A204.1 (cell line): ENCODE data around the gene SLAMF1.
"Not testable (repeated sequence)": the region's sequence is repeated elsewhere in the genome, so short reads cannot be mapped to it uniquely, and the experiment has no call there.

Experiments used
- FAIRE-seq: peaks from 2 replicates; lab custom pipeline; 2012; peaks lifted over from hg19 to GRCh38; lab: Jason Lieb, UNC

The SLAMF1 gene

GRCh38 chr1:160563230-160563629 lies 83.6 kb downstream of the SLAMF1 start:
- not testable (repeated sequence) for FAIRE-seq

- FAIRE-seq = not testable (repeated sequence)
These were observed 84.1 kb downstream of the SLAMF1 start for GRCh38 chr1:160562745-160563144.

- no peak for FAIRE-seq
These were observed 86.0 kb downstream of the SLAMF1 start for GRCh38 chr1:160560806-160561205.

GRCh38 chr1:160560045-160560705 lies 86.7 kb downstream of the SLAMF1 start:
- FAIRE-seq = no peak

- FAIRE-seq = not testable (repeated sequence)
These were observed 87.4 kb downstream of the SLAMF1 start for GRCh38 chr1:160559437-160559836.

GRCh38 chr1:160558660-160559380 lies 88.0 kb downstream of the SLAMF1 start:
- FAIRE-seq = no peak
